HG03139 (cell line): ENCODE measurements around the gene BRD2.

Experiments
- ATAC-seq: cut with Tn5 transposase; IDR thresholded peaks from one replicate; pipeline ENCODE4 v1.9.1; 2021; ENCODE audit not compliant: unreplicated experiment

BRD2 gene

GRCh38 chr6:32947552-32948465 lies 20.6 kb upstream of the BRD2 start:
- ATAC-seq, result no peak

DNA sequence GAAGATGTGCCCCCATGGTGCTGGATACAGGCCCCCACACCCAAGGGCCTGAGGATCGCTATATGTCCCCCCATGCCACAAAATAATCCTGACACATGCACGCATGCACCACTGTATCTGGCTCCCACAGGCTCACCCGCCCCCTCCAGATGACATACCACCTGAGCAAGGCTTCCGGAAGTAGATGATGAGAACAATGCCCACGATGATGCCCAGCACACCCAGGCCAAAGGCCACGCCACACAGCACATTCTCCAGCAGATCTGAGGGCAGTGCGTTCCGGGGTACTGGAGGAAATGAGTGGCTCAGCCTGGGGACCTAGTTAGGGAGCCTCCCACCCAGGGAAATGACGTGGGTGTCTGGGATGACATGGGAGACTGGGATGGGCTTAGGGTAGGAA lies 19.3 kb upstream of the BRD2 start:
- no peak for ATAC-seq

DNA sequence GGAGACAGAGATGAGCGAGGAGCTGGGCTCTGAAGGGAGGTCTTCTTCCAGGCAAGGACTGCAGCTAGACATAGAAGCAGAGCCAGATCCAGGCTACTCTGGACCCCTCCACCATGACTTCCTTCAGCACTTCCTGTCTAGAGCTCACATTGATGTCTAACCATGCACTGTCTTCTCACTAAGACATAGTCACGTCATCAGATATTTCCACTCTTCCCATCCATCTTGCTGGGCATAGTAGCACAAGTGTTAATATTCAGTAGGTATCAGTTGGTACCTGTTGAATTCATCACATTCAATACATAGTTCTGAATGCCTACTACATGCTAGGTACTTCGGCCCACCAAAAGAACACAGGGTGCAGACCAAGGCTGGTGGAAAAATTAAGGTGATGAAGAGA lies 18.4 kb upstream of the BRD2 start:
- ATAC-seq, result no peak

DNA sequence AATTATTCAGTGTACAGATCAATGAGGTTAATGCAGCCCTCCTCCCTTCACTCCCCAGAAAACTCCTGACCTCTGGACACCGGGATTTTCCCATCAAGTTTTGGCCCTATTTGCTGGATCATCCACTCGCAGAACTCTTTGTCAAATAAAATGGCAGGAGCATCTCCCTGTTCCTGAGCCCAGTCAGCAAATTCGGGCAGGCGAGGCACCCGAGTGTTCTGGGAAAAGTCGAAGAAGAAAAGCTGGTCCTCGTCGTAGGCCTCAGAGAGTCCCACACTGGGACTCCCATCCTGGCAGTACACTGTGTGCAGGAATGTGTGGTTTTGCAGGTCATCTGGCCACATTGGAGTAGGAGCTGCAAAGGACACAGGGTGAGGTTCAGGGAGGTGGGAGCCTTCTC lies 17.9 kb upstream of the BRD2 start:
- no peak for ATAC-seq

DNA sequence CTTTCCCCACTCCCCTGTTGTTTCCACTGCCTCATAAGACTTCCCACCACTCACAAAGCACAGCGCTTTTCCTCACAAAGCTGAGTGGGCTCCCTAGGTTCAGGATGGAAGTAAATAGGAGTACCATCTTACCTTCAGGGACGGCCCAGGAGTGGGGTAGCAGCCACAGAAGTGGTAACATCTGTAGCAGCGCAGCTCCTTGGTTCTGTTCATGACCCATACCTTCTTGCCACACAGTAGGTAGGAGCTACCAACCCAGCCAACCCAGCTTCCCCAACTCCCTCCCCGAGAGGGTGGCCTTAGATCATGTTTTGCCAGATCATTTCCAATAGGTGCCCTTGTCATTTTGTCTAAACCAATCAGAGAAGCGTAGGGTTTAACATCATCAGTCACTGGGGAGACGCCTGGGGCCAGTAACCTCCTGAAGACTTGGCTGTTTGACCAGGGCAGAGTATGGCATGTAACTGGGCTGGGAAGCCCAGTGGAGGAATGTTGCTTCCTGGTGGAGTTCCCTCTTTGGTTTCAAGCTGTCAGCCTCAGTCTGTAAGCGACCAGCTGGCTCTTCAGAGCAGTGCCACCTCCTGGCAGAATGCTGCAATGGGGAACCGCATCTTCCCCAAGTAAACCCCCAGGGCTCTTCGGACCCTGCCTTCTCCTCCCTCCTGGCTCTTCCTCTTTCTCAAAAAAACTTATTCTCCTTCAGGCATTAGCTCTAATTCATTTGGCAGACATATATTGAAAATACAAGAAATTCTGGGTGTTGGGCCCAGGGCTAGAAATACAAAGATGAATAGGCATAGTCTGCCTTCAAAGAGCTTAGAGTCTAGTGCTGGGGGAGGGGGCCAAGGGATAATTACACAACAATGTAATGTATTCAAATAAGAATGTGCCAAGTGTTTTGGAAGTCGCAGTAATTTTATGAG lies 15.3 kb upstream of the BRD2 start, which contains the start of gene HLA-DMA:
Gene HLA-DMA, minus strand, starts transcription at position 281 of the 923 bp plus-strand sequence. Its CDS starts 61 bp downstream, at position 220.
- peak; percentile 83 for ATAC-seq

DNA sequence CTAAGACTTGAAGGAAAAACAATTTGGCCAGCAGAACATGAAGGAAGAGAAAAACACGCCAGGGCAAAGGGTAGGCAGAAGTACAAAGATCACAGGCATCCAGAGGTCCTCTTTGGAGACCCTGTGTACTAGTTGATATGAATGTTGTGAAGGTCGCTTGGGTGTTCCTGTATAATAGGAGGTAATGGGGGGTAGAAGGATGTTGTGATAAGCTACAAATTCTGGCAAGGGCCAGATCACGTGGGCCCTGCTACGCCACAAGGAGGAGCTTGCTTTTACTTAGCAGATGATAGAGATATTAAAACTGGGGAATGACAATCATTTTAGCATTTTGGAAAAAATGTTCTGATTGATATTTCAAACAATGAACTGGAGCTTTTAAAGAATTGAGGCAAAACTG lies 14.6 kb upstream of the BRD2 start:
- no peak for ATAC-seq

- ATAC-seq, result no peak
These were observed 14.1 kb upstream of the BRD2 start for GRCh38 chr6:32954267-32954666.

- no peak for ATAC-seq
These were observed 13.2 kb upstream of the BRD2 start for GRCh38 chr6:32954986-32955802.

DNA sequence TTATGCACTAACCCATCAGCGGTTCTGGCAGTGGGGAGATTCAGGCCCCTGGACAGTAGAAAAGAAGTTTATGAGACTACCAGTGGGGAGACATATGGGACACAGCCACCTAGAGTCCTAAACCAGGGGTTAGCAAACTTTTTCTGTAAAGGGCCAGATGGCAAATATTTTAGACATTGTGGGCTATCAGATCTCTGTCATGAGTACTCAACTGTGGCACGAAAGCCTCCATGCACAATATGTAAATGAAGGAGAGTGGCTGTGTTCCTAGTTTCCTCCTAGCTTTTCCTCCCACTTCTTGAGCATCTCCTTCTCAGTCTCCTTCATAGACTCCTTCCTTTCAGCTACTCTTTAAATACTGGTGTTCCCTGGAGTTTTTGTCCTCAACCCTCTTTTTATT lies 12.2 kb upstream of the BRD2 start:
- ATAC-seq, result no peak

DNA sequence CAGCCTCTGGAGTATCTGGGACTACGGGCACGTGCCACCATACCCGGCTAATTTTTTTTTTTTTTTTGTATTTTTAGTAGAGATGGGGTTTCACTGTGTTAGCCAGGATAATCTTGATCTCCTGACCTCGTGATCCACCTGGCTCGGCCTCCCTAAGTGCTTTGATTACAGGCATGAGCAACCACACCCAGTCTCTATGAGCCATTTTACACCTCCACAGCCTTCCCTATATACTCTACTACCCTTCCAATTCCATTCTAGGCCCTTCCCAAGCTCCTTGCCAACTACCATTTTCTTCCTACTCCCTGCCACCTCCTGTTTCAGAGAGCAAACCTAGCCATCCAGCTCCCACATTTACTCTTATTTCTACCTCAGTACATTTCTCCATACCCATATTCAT lies 7.8 kb upstream of the BRD2 start:
- no peak for ATAC-seq

DNA sequence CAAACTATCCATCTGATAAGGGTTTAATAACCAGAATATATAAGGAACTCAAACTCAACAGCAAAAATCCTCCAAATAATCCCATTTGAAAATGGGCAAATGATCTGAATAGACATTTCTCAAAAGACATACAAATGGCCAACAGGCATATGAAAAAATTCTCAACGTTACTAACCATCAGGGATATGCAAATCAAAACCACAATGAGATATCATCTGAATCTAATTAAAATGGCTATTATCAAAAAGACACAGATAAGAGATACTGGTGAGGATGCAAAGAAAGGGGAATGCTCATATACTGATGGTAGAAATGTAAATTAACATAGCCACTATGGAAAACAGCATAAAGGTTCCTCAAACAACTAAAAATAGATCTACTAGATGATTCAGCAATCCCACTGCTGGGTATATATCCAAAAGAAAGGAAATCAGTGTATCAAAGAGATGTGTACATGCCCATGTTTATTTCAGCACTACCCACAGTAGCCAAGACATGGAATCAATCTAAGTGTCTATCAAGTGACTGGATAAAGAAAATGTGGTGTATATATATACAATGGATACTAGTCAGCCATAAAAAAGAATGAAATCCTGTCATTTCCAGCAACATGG lies 6.1 kb upstream of the BRD2 start:
- ATAC-seq, result no peak

DNA sequence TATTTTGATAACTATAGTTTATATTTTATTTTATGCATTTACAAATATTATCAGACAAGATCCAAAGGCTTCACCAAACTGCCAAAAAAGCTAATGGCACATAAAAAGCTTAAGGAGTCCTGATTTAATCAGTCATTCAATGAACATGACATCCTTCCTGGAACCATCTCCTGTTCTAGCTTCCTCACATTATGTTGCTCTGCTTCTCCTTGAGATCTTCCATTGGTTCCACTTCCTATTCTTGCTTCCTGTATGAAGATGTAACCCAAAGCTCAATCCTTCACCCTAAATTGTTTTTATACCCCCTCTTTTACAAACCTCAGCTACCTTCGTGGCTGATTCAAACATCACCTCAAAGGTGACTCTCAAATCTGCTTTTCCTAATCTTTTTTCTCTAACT lies 4.5 kb upstream of the BRD2 start:
- no peak for ATAC-seq

DNA sequence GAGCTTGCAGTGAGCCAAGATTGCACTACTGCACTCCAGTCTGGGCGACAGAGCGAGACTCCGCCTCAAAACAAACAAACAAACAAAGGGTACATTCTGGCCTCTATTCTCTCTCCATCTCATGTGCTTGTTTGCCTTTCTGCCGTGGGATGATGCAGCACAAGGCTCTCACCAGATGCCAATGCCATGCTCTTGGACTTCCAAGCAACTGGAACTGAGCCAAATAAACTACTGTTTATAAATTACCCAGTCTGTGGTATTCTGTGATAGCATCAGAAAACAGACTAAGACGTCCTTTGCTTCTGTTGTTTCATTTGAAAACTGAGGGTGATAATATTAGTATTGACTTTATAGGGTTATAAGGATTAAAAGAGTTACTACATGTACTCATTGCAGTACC lies 3.6 kb upstream of the BRD2 start:
- no peak for ATAC-seq

DNA sequence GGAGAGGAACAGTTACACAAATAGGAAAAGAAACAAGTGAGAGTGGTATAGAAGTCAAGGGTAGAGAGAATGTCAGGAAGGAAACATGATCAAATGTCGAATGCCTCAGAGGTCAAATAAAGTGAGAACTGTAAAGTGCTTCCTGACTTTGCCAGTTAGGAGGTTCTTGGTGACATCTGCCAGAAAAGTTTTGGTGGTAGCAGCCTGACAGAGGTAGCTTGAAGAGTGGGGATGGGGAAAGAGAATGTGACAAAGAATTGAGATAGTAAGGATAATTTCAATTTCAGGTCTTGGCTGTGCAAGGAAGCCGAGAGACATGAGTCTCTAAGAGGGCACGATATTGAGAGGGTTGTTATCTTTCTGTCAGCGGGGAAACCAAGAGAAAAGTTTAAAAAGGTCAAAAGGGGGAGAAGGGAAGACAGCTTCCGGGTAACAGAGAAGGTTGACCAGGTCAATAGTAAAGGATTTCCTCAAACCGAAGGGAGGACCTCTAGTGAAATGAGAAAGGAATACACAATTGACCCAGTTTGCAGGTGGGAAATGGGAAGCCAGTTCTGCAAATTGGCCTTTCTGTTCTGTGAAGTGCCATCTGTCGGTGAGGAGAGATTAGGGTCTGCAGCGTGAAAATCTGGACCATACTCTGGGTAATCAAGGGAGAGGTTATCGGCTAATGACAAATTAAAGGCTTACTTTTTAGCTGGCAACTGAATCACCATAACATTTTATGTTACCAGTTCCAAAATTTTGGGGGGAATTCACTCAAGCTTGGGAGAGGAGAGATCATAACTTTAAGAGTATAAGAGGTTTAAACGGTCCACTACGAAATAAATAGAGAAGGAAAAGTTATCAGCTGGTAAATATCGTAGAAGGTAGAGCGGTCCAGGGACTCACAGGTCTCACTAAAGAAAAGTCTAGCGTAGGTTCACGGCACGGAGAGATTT lies 973 bp upstream of the BRD2 start:
- ATAC-seq, result no peak

GRCh38 chr6:32968867-32969684 lies 682 bp downstream of the BRD2 start:
- ATAC-seq, result no peak

- no peak for ATAC-seq
These were observed 1.5 kb downstream of the BRD2 start for GRCh38 chr6:32969685-32970412.

- ATAC-seq, result no peak
These were observed 2.2 kb downstream of the BRD2 start for GRCh38 chr6:32970413-32971241.
